ENCODE measurements around the gene POP4. TPM values are rescaled to one million over a fixed set of nuclear protein-coding genes. Genes with fewer than 3 reads are reported as not detected.

Gene POP4
- total and polyA plus RNA-seq, 9 of the 15 experiments (the other 6 are each of a cell fraction or from before 2014, with no cell fraction given), result 42.1 to 128 (median 99.0) TPM

DNA sequence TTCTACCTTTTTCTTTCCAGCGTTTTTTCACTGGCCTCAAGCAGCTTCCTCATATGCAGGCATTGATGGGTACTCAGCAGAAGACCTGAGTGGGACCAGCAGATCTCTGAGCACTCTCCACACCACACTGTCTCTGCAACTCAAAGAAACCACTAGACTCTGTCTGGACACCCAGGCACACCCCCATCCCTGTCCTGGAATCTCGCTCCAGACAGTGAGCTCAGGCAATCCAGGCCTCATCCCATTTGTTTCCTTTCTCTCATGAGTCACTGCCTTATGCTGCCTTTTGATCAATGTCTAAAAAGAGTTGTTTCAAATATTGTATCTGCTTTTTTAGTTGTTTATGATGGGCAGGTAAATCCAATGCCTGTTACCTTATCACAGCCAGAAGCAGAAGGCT lies 19.7 kb upstream of the POP4 start:
- Histone ChIP-seq H3K27me3 (ENCODE audit: control insufficient read depth in 2 of 2, insufficient read depth in 2 of 2, low read length in 2 of 2) (peaks cover 3 to 11% of the 10 kb centered on the region in 2 experiments; a peak in 3 of 5 replicates), H3K9me3 (replicated peaks; ENCODE audit: control insufficient read depth, insufficient read depth, low read depth, low read length) (no peaks in the 10 kb centered on the region), H3K79me2 (ENCODE audit: control insufficient read depth, insufficient read depth, low read length) (no peaks in the 10 kb centered on the region), H3K4me2 (ENCODE audit: insufficient read depth, low read length) (no peak overlapping the region), H4K20me1 (replicated peaks; ENCODE audit: control insufficient read depth, insufficient read depth, low read length) (no peaks in the 10 kb centered on the region), H3K4me1 (replicated peaks in 1 of 2; ENCODE audit: control insufficient read depth in 2 of 2, insufficient read depth in 2 of 2, low read length in 2 of 2) (no peaks in the 10 kb centered on the region), H3K36me3 (ENCODE audit: control insufficient read depth, insufficient read depth, low read length) (no peaks in the 10 kb centered on the region), H3K9me1 (ENCODE audit: control insufficient read depth, insufficient read depth, low read length) (no peaks in the 10 kb centered on the region), H3K27ac (ENCODE audit: extremely low read depth, low read depth, low read length) (no peak overlapping the region), H2AFZ (ENCODE audit: low read depth, low read length) (no peak overlapping the region), H3K4me3 (no peak overlapping the region), H3K9ac (ENCODE audit: insufficient read depth in 1 of 2, low read depth in 2 of 2, low read length in 2 of 2) (no peak overlapping the region)
- FAIRE-seq (no peak), DNase-seq (ENCODE audit: extremely low read depth in 1 of 4, low spot score in 3 of 4) (no peak), ATAC-seq (no peak)
- TF ChIP-seq CAMTA2 (CRISPR knock-in tag; conservative IDR thresholded peaks at IDR 0.05) (no peak), ZNF707 (CRISPR knock-in tag; conservative IDR thresholded peaks at IDR 0.05) (no peak), ZNF449 (CRISPR knock-in tag; IDR thresholded peaks at IDR 0.05) (no peak), BHLHE40 (IDR thresholded peaks at IDR 0.05; ENCODE audit: low read length) (no peak), SMARCB1 (IDR thresholded peaks at IDR 0.05; ENCODE audit: insufficient read length, low read depth) (no peak), ZNF354B (CRISPR knock-in tag; IDR thresholded peaks at IDR 0.05) (no peak), ZNF197 (CRISPR knock-in tag; IDR thresholded peaks at IDR 0.05; ENCODE audit: low read depth) (no peak), STAT6 (CRISPR knock-in tag; IDR thresholded peaks at IDR 0.05) (no peak), MEF2A (IDR thresholded peaks at IDR 0.05; ENCODE audit: control insufficient read depth, low read depth, low read length) (no peak), ZNF311 (CRISPR knock-in tag; IDR thresholded peaks at IDR 0.05) (no peak), ETV5 (CRISPR knock-in tag; IDR thresholded peaks at IDR 0.05; ENCODE audit: low read depth) (no peak), BCOR (IDR thresholded peaks at IDR 0.05) (no peak), POLR2B (IDR thresholded peaks at IDR 0.05; ENCODE audit: low read depth, partially characterized antibody) (no peak), CSDE1 (IDR thresholded peaks at IDR 0.05) (no peak), ZNF586 (CRISPR knock-in tag; conservative IDR thresholded peaks at IDR 0.05) (no peak), KLF13 (tag; IDR thresholded peaks at IDR 0.05; ENCODE audit: borderline replicate concordance, low read depth) (no peak)
- WGBS (ENCODE audit: insufficient coverage, low coverage, missing lambda C conversion rate), result 0% methylated on average over 2 of the region's 2 CpGs
- ChIA-PET CTCF (ENCODE audit: low intra/inter-chr PET ratio) (no interaction called here), POLR2A (interaction anchor here (1.0 to 1.1 kb wide), 2 partner anchors 11 to 12 kb away, joined by 3 to 4 read pairs; no protein-coding TSS in a partner anchor)
- intact Hi-C loops (cut with micrococcal nuclease), result no loop called here
- BruUV-seq (replicated peaks), result no TSS peak
- in situ Hi-C loops (cut with MboI), result loop anchor here (25.0 kb wide), 1 partner anchor 849 kb away; no protein-coding TSS in a partner anchor

Measured in K562 (cell line).